SK-N-SH (cell line): ENCODE data around the gene CTNNB1.

Source experiments
- CTCF ChIP-seq: fragments of 200-600 bp; sonication (generic); IDR thresholded peaks from 2 replicates; pipeline ENCODE4 v1.6.1; 2017; ENCODE audit warnings: antibody characterized with exemption, mild to moderate bottlenecking, moderate library complexity
- EP300 ChIP-seq, 2 experiments: IDR thresholded peaks; 2 replicates each; pipeline versions ENCODE4 v1.4.0 to v1.6.1; 2012; ENCODE audit warnings: borderline replicate concordance in 1 of 2, low read depth in 1 of 2, low read length in 1 of 2
- POLR2AphosphoS5 ChIP-seq: IDR thresholded peaks from 2 replicates; pipeline ENCODE4 v1.6.1; 2012; ENCODE audit warnings: low read depth, low read length
- RCOR1 ChIP-seq: fragments of 150-350 bp; IDR thresholded peaks from 2 replicates; pipeline ENCODE4 v1.6.1; 2017; ENCODE audit warnings: antibody characterized with exemption, low read length
- RXRA ChIP-seq: IDR thresholded peaks from 2 replicates; pipeline ENCODE4 v1.4.0; 2012; ENCODE audit warnings: low read depth, mild to moderate bottlenecking, borderline replicate concordance
- SIN3A ChIP-seq: IDR thresholded peaks from 2 replicates; pipeline ENCODE4 v1.6.1; 2012; ENCODE audit warnings: low read depth, mild to moderate bottlenecking, low read length, moderate library complexity, borderline replicate concordance

GRCh38 chr3:41277790-41278465 lies 78.6 kb downstream of the CTNNB1 start:
- TF ChIP-seq CTCF (no peak), SIN3A (no peak), RCOR1 (no peak), EP300 (IDR thresholded peaks at IDR 0.05; ENCODE audit: borderline replicate concordance in 1 of 2, low read depth in 1 of 2, low read length in 1 of 2) (no peak), POLR2AphosphoS5 (no peak), RXRA (no peak)
